GM19043 (cell line): Measurements from ENCODE around the gene NEDD4L.

ENCODE experiments used
- ATAC-seq: cut with Tn5 transposase; IDR thresholded peaks from one replicate; pipeline ENCODE4 v1.9.1; 2021; ENCODE audit warnings: low read depth; ENCODE audit not compliant: unreplicated experiment

NEDD4L gene

GRCh38 chr18:58088691-58089065, 44.7 kb downstream of the NEDD4L start:
- no peak for ATAC-seq

- peak; percentile 91 for ATAC-seq
These were observed 47.1 kb downstream of the NEDD4L start for GRCh38 chr18:58091099-58091611.

GRCh38 chr18:58093311-58093803, 49.3 kb downstream of the NEDD4L start:
- no peak for ATAC-seq

DNA sequence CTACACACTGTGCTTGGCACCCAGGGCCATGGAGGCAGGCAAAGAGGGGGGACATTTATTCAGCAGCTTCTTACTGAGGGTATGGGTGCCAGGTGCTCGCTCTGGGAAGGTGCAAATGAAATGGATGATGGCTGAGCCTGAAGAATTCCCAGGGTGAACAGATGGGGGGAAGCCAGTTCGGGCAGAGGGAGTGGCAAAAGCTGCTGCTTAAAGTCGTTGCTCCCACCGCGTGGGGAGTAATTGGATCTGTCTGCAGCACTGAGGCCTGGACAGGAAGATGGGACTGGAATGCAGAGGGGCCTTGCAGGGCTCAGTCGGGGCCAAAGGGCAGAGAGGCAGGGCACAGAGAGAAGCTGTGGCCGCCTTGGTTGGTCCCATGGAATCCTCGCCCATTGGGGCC, 51.2 kb downstream of the NEDD4L start:
- no peak for ATAC-seq

- no peak for ATAC-seq
These were observed 51.6 kb downstream of the NEDD4L start for GRCh38 chr18:58095655-58096054.

DNA sequence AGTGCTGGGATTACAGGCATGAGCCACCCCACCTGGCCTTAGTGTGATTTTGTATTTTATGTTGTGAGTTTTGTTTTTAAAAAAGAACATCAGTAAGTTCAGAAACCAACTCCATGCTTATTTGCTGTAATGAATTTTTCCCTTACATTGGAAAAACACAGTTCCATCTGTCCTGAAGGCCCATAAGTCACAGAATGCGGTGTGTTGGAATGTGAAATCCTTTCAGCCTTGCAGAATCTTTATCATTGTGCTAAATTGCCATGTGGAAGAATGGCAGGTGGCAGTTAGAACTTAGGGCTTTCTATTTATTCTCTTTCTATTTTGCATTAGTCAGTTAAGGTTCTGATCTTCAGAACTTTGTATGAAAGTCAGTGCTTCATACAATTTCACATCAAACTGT, 52.6 kb downstream of the NEDD4L start:
- no peak for ATAC-seq

GRCh38 chr18:58097121-58097906, 53.3 kb downstream of the NEDD4L start:
- no peak for ATAC-seq

DNA sequence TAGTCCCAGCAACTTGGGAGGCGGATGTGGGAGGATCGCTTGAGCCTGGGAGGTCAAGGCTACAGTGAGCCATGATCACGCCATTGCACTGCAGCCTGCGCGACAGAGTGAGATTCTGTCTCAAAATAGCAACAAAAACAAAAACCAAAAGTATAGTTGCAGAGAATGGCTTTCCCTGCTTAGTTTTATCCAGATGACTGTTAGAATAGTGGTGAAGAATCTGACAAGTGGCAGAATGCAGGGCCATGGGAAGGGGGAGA, 53.8 kb downstream of the NEDD4L start:
- ATAC-seq, result no peak

GRCh38 chr18:58098706-58099105, 54.7 kb downstream of the NEDD4L start:
- no peak for ATAC-seq

DNA sequence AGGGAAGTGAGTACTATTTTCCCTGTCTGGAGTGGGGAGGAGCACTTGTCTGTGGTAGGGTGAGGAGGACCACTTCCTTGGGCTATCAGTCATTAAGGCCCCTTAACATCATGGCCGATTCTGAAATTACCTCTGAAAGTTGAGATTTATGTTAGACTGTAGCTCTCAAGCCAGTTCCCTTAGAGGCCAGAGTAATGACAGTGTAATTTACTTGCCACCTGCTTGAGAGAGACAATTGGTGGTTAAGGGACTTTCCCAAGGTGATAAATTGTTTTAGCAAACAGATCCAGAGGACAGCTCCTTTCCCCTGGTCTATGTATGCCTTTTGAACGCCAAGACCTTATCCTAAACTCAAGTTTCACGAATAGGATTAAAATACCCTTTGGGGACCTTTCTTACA, 56.1 kb downstream of the NEDD4L start:
- ATAC-seq, result peak; percentile 41

DNA sequence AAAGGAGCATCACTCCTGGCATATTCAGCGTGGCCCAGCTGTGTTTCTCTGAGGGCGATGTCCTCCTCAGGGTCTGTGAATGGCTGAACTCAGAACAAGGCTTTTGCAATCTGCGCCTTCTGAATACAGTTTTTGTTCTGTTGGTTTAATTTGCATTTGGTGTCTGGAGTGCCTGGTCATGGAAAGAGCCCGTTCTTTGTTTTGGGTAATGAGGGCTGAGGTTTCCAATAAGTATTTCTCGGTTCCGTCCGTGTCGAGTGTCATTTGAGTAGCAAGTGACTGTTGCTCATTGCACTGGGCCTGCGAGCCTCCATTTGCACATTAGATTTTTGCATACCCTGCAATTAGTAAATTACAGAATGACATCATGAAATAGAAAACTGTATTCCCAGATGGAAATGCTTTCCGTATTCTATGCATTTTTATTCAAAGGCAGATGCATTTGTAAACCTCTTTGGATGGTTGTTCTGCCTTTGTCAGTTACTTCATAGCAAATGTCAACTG, 57.3 kb downstream of the NEDD4L start:
- ATAC-seq, result peak; percentile 44

DNA sequence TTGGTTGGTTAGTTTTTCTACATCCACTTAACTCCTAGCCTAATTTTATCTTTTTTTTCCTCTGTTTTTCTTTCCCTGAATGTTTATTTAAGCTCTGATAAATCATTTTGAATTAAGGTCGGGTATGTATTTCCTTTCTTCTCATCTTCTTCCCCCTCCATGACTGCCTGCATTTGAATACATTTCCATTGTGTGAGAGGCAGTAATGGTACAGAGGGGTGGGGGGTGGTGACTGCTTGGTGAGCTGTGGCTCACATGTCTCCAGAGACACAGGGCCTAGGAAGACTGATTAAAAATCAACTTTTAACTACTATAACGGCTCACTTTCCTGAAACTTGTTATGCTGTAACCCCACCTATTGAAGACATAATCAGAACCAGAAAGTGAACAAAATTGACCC, 58.0 kb downstream of the NEDD4L start:
- ATAC-seq, result no peak

DNA sequence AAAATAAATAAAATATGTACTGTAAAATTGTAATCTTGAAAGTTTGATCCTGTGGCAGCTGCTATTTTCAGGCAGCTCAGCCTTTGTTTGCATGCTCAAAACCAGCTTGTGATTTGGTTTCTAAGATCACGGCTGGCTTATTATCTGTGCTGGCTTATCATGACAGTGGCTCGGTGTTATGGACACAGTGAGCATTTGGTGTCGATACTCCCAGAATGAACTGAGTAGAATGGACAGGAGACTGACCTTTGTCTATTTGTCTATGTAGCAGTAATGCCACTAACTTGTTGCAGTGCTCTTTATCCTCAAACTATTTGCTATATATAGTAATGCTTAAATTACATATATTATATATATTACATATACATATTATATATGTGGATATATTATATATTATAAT, 58.8 kb downstream of the NEDD4L start:
- ATAC-seq, result no peak

GRCh38 chr18:58103339-58103985, 59.4 kb downstream of the NEDD4L start:
- no peak for ATAC-seq

DNA sequence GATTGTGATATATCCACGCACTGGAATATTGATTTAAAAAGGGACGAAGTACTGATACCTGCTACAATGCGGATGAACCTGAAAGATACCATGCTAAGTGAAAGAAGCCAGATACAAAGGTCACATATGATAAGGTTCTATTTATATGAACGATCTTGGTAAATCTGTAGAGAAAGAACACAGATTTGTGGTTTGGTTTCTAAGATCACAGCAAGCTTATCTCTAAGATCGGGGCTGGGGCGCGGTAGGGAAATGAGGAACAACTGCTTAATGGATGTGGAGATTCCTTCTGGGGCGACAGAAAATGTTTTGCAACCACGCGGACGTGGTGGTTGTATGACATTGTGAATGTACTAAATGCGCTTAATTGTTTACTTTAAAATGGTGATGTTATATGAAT, 60.1 kb downstream of the NEDD4L start:
- no peak for ATAC-seq

DNA sequence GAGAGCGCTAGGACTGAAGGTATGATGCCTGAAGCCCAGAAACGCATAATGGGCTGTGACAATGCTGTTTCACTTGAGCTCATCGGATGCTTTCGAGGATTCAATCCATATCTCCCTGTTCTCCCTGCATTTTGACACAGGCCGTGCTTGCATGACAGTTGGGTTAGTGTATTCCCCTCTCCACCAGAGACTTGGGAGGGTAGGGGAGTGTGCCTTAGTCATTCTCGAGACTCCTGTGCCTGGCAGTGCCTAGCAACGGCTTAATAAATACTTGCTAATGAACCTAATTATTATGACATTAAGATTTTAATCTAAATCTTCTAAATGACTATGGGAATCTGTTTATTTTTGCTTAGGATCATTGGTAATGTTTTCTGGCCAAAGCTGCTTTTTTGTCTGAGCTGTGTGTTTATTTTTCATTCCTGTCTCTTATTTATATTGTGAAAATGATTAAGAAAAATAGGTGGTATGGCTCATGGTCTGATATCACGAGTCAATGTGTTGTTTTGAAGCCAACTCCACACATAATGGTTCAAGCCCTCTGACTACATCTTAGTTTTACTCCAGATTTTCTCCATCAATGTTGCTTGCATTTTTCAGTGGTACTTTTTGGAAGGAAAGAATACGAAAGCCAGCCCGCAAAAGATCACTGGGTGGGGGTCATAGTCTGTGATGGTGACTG, 61.3 kb downstream of the NEDD4L start:
- ATAC-seq, result no peak

DNA sequence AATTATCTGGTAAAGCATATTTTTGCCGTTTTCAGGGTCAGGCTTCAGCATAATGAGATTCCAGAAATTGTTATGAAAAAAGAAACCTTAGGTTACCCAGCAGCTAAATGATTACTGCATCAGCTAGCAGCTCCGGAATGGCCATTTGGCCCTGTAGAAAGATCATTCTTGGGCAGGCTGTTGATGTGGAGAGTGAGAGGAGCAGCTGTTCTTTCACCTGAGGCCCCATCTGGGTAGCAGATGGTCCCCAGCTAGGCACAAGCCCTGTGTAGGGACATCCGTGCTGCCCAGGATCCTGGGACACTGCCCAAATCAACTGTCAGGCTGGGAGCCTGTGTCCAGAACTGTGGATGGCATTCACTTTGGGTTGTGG, 61.8 kb downstream of the NEDD4L start:
- ATAC-seq, result no peak

DNA sequence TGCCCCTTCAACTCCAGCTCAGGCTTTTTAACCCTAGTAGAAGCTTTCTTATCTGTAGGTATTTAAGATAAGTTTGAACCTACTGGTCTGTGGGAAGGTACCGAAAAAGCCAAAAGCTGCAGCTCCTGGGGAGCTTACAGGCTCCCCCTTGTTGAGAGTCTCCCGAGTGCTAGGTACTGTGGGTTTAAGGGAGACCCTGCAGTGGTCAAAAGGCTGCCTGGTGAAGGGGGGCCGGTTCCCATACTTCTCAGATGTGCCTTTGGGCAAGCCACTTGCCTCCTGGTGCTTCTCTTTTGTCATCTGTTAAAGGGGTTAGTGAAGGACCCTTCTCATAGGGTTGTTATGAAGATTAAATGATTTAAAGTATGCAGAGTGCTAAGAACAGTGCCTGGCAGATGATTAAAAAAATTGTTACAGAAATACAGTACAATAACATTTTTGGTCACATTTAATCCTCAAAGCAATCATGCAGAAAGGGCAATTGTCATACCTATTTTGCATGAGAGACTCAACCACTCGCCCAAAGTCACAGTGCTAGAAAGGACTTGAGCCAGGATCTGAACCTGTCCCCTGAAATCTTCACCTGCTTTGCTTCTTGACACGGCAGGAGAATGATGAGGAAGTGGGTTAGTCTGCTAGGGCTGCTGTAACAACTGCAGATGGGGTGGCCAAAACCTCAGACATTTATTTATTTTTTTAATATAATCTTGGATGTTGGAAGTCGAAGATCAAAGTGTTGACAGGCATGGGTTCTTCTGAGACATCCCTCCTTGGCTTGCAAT, 62.5 kb downstream of the NEDD4L start:
- ATAC-seq, result no peak

DNA sequence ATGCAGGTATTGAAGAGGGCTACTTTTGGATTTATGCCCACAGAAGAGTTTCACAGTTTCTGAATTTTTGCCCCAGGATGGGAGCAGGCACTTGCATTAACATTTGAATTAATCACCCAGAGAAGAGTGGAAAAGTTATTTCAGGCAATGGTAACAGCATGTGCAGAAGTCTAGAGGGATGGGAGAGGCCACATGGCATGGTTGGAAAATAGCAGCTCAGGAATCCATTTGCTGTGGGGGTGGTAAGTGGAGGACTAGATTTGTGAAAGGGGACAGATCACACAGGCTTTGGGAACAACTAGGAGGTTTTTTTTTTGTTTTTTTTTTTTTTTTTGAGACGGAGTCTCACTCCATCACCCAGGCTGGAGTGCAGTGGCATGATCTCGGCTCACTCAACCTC, 65.2 kb downstream of the NEDD4L start:
- ATAC-seq, result no peak

- ATAC-seq, result no peak
These were observed 66.4 kb downstream of the NEDD4L start for GRCh38 chr18:58110398-58110797.

DNA sequence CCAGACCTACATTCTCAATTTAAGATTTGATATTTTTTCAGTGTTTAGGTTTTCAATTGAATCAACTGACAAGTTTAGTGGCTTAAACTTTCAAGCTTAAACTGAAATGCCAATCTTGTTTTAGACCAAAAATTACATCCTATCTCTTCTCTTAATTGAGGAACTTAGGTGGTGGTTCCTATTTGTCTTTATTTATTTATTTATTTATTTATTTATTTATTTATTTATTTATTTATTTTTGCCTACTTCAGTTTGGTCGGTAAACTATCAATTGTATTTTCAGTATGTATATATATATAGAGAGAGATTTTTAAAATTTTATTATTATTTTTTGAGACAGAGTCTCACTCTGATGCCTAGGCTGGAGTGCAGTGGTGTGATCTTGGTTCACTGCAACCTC, 68.1 kb downstream of the NEDD4L start:
- no peak for ATAC-seq
